COLO829 (cell line): ENCODE measurements around the gene CREM.

Experiments
- DNase-seq: peaks from one replicate; pipeline ENCODE4 v3.0.0; 2012; ENCODE audit warnings: low spot score

Gene CREM

GRCh38 chr10:35136263-35136815, 9.7 kb downstream of the CREM start:
- no peak for DNase-seq

- DNase-seq: no peak
Observed at GRCh38 chr10:35140126-35140525, 13.5 kb downstream of the CREM start.

GRCh38 chr10:35140727-35141126, 14.1 kb downstream of the CREM start:
- DNase-seq: no peak

GRCh38 chr10:35150308-35150707, 23.7 kb downstream of the CREM start:
- DNase-seq: no peak

GRCh38 chr10:35152992-35153391, 26.3 kb downstream of the CREM start:
- DNase-seq: no peak

- no peak for DNase-seq
Observed at GRCh38 chr10:35153716-35154115, 27.1 kb downstream of the CREM start.

GRCh38 chr10:35160743-35161142, 34.1 kb downstream of the CREM start:
- DNase-seq: no peak

- no peak for DNase-seq
Observed at GRCh38 chr10:35161906-35162305, 35.3 kb downstream of the CREM start.

GRCh38 chr10:35165136-35165535, 38.5 kb downstream of the CREM start:
- no peak for DNase-seq

- DNase-seq: no peak
Observed at GRCh38 chr10:35165811-35166210, 39.2 kb downstream of the CREM start.

GRCh38 chr10:35166607-35167006, 40.0 kb downstream of the CREM start:
- DNase-seq: no peak

- no peak for DNase-seq
Observed at GRCh38 chr10:35167342-35167741, 40.7 kb downstream of the CREM start.

GRCh38 chr10:35172146-35172545, 45.5 kb downstream of the CREM start:
- DNase-seq: no peak

GRCh38 chr10:35172574-35172973, 45.9 kb downstream of the CREM start:
- peak; percentile 51 for DNase-seq

- no peak for DNase-seq
Observed at GRCh38 chr10:35178331-35178730, 51.7 kb downstream of the CREM start.

- no peak for DNase-seq
Observed at GRCh38 chr10:35182631-35183510, 56.2 kb downstream of the CREM start.

- DNase-seq: no peak
Observed at GRCh38 chr10:35184527-35185171, 58.0 kb downstream of the CREM start.

- no peak for DNase-seq
Observed at GRCh38 chr10:35185260-35186034, 58.8 kb downstream of the CREM start.

GRCh38 chr10:35188954-35189353, 62.3 kb downstream of the CREM start:
- no peak for DNase-seq

- DNase-seq: no peak
Observed at GRCh38 chr10:35191523-35191922, 64.9 kb downstream of the CREM start.

GRCh38 chr10:35192645-35193249, 66.1 kb downstream of the CREM start:
- no peak for DNase-seq

GRCh38 chr10:35194471-35194870, 67.8 kb downstream of the CREM start:
- no peak for DNase-seq
